Astrocyte (in vitro differentiated cells and primary cell): Measurements from ENCODE around the gene LIME1. TPM values are rescaled to one million over a fixed set of nuclear protein-coding genes. Genes with fewer than 3 reads are reported as not detected.

Source experiments
- DNase-seq: peaks from one replicate; pipeline ENCODE4 v3.0.0-alpha.2; 2010; ENCODE audit warnings: low read depth
- FAIRE-seq: peaks from 2 replicates; lab custom pipeline; 2011; peaks lifted over from hg19 to GRCh38; lab: Jason Lieb, UNC
- H2AFZ ChIP-seq: 2 replicates; pipeline ENCODE4 v1.6.0; 2012; ENCODE audit warnings: low read depth, low read length, inconsistent platforms
- H3K27ac ChIP-seq: 2 replicates; pipeline ENCODE4 v1.5.1; 2011; ENCODE audit warnings: low read depth, low read length, inconsistent platforms
- H3K27me3 ChIP-seq: 2 replicates; pipeline ENCODE4 v1.6.0; 2011; ENCODE audit warnings: low read length, inconsistent platforms; ENCODE audit not compliant: insufficient read depth
- H3K36me3 ChIP-seq: 2 replicates; pipeline ENCODE4 v1.5.1; 2011; ENCODE audit warnings: low read length, inconsistent platforms; ENCODE audit not compliant: insufficient read depth
- H3K4me1 ChIP-seq: 2 replicates; pipeline ENCODE4 v1.5.1; 2011; ENCODE audit warnings: low read length, inconsistent platforms; ENCODE audit not compliant: insufficient read depth
- H3K4me2 ChIP-seq: 2 replicates; pipeline ENCODE4 v1.6.0; 2012; ENCODE audit warnings: low read length, inconsistent platforms
- H3K4me3 ChIP-seq: 2 replicates; pipeline ENCODE4 v1.5.1; 2011; ENCODE audit warnings: low read depth, mild to moderate bottlenecking, low read length, inconsistent platforms; ENCODE audit not compliant: insufficient read depth
- H3K79me2 ChIP-seq: 2 replicates; pipeline ENCODE4 v1.6.0; 2012; ENCODE audit warnings: mild to moderate bottlenecking, low read length, inconsistent platforms; ENCODE audit not compliant: insufficient read depth
- H3K9ac ChIP-seq: 2 replicates; pipeline ENCODE4 v1.6.0; 2012; ENCODE audit warnings: mild to moderate bottlenecking, low read length, inconsistent platforms
- H3K9me3 ChIP-seq: 2 replicates; pipeline ENCODE4 v1.5.1; 2012; ENCODE audit warnings: low read depth, mild to moderate bottlenecking, low read length, inconsistent platforms; ENCODE audit not compliant: insufficient read depth
- H4K20me1 ChIP-seq: 2 replicates; pipeline ENCODE4 v1.6.0; 2012; ENCODE audit warnings: low read length, inconsistent platforms; ENCODE audit not compliant: insufficient read depth
- H3K27ac Mint-ChIP-seq: one replicate; pipeline ENCODE4 v1.8.0; 2021; ENCODE audit warnings: mild to moderate bottlenecking, mixed read lengths; ENCODE audit not compliant: unreplicated experiment
- H3K27me3 Mint-ChIP-seq: one replicate; pipeline ENCODE4 v1.8.0; 2021; ENCODE audit warnings: low read depth, mixed read lengths; ENCODE audit not compliant: unreplicated experiment
- H3K36me3 Mint-ChIP-seq: one replicate; pipeline ENCODE4 v1.8.0; 2021; ENCODE audit warnings: low read depth, mixed read lengths; ENCODE audit not compliant: unreplicated experiment
- H3K4me1 Mint-ChIP-seq: one replicate; pipeline ENCODE4 v1.8.0; 2021; ENCODE audit warnings: low read depth, mixed read lengths; ENCODE audit not compliant: unreplicated experiment
- H3K4me3 Mint-ChIP-seq: one replicate; pipeline ENCODE4 v1.8.0; 2021; ENCODE audit warnings: mild to moderate bottlenecking, moderate library complexity, mixed read lengths; ENCODE audit not compliant: unreplicated experiment
- H3K9me3 Mint-ChIP-seq: one replicate; pipeline ENCODE4 v1.8.0; 2021; ENCODE audit warnings: mild to moderate bottlenecking, mixed read lengths; ENCODE audit not compliant: unreplicated experiment
- EZH2 ChIP-seq: IDR thresholded peaks from 2 replicates; pipeline ENCODE4 v1.6.1; 2012; ENCODE audit warnings: mild to moderate bottlenecking, low read length, inconsistent platforms; ENCODE audit not compliant: insufficient read depth
- total RNA-seq: library from RNA; stranded (reverse); gene quantifications from 2 replicates; pipeline ENCODE4 v1.2.1, GENCODE V29; 2021
- TF ChIP-seq, protein P1 (sequence below): IDR thresholded peaks from 2 replicates; pipeline ENCODE4 v1.5.1; 2011; ENCODE audit warnings: low read depth, mild to moderate bottlenecking, inconsistent platforms, low read length, moderate library complexity; ENCODE audit not compliant: insufficient read depth

The LIME1 gene
- total RNA-seq, 1 donor from 2014 or later: 7.6 TPM

DNA sequence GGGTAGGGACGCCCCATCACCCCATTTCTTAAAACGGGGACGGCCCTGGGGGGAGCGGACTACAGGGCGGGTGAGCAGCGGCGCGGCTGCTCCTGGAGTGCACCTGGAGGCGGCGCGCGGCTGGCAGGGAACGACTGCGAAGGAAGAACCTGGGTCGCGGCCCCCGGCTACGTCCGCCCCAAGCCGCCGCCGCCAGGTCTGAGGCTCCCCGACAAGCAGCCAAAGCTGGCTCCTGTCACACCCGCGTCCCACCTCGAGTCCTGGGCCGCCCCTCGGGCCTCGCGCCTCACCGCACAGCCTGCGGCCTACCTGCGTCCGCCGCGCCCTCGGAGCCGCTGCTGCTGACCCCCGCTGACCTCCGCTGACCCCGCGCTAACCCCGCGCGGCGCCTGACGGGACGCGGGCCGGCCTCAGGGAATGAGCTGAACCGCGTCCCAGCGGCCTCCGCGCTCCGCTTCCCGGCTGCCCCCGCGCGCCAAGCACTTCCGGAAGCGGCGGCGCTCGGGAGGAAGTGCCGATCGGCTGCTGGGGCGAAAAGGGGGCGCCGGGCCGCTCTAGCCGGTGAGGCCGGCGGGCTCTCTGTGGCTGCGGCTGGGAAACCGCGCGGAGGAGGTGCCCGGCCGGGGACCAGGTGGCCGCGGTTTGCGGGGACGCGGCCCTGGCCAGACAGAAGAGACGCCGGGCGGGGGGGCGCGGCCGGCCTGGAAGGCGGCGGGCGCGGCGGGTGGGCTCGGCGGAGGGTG lies 28.7 kb upstream of the LIME1 start, which contains the start of the genes ARFRP1 and ZGPAT:
TSS of gene ARFRP1 (minus strand) at position 419 of the 743 bp plus-strand sequence. CDS start 885 bp downstream, outside the sequence.
TSS of gene ZGPAT (plus strand) at position 482 of the 743 bp plus-strand sequence. CDS start 542 bp downstream, outside the sequence.
- peak within 1 kb of the TSS; percentile 91 for H3K4me3 Mint-ChIP-seq
- peaks cover 6% of the 10 kb centered on the region for H3K9me3 Mint-ChIP-seq
- peak; percentile 55 for DNase-seq
- H3K4me1 ChIP-seq: peaks cover 17% of the 10 kb centered on the region
- H3K36me3 ChIP-seq: peaks cover 25% of the 10 kb centered on the region
- H3K9ac ChIP-seq: peak within 1 kb of the TSS; percentile 79
- peak within 1 kb of the TSS; percentile 63 for H3K27ac ChIP-seq
- H3K4me3 ChIP-seq: peak within 1 kb of the TSS; percentile 77
- H3K9me3 ChIP-seq: no peaks in the 10 kb centered on the region
- H3K4me2 ChIP-seq: peak within 1 kb of the TSS; percentile 89
- no peak for TF ChIP-seq EZH2
- TF ChIP-seq, protein P1, sequence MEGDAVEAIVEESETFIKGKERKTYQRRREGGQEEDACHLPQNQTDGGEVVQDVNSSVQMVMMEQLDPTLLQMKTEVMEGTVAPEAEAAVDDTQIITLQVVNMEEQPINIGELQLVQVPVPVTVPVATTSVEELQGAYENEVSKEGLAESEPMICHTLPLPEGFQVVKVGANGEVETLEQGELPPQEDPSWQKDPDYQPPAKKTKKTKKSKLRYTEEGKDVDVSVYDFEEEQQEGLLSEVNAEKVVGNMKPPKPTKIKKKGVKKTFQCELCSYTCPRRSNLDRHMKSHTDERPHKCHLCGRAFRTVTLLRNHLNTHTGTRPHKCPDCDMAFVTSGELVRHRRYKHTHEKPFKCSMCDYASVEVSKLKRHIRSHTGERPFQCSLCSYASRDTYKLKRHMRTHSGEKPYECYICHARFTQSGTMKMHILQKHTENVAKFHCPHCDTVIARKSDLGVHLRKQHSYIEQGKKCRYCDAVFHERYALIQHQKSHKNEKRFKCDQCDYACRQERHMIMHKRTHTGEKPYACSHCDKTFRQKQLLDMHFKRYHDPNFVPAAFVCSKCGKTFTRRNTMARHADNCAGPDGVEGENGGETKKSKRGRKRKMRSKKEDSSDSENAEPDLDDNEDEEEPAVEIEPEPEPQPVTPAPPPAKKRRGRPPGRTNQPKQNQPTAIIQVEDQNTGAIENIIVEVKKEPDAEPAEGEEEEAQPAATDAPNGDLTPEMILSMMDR: no peak
- no peaks in the 10 kb centered on the region for H3K27me3 ChIP-seq
- H3K27me3 Mint-ChIP-seq: no peaks in the 10 kb centered on the region
- H3K4me1 Mint-ChIP-seq: peaks cover 12% of the 10 kb centered on the region
- peak within 1 kb of the TSS; percentile 77 for H3K27ac Mint-ChIP-seq
- H2AFZ ChIP-seq: peak within 1 kb of the TSS; percentile 81
- H4K20me1 ChIP-seq: peaks cover 56% of the 10 kb centered on the region
- FAIRE-seq: no peak
- H3K79me2 ChIP-seq: peaks cover 86% of the 10 kb centered on the region
- peaks cover 18% of the 10 kb centered on the region for H3K36me3 Mint-ChIP-seq

DNA sequence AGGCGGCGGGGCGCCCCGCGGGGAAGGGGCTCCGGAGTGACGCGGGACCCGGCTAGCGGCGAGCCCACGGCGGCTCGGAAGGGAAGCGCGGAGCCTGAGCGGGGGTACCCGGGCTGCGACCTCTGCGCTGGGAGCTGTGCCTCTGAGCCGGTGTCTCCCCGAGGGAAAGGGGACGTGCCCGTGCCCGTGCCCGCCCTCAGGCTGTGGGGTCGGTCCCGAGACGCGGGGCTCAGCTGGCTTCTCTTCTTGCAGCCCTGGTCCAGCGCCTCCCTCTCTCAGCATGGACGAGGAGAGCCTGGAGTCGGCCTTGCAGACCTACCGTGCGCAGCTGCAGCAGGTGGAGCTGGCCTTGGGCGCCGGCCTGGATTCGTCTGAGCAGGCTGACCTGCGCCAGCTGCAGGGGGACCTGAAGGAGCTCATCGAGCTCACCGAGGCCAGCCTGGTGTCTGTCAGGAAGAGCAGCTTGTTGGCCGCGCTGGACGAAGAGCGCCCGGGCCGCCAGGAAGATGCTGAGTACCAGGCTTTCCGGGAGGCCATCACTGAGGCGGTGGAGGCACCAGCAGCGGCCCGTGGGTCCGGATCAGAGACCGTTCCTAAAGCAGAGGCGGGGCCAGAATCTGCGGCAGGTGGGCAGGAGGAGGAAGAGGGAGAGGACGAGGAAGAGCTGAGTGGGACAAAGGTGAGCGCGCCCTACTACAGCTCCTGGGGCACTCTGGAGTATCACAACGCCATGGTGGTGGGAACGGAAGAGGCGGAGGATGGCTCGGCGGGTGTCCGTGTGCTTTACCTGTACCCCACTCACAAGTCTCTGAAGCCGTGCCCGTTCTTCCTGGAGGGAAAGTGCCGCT lies 27.9 kb upstream of the LIME1 start:
- Mint-ChIP-seq H3K27ac (no peak overlapping the region), H3K4me1 (peaks cover 12% of the 10 kb centered on the region), H3K4me3 (peak overlapping the region; percentile 82), H3K27me3 (no peaks in the 10 kb centered on the region), H3K9me3 (peaks cover 7% of the 10 kb centered on the region), H3K36me3 (peaks cover 20% of the 10 kb centered on the region)
- Histone ChIP-seq H3K9ac (peak overlapping the region; percentile 79), H3K27ac (peak overlapping the region; percentile 19), H3K27me3 (no peaks in the 10 kb centered on the region), H3K4me3 (peak overlapping the region; percentile 77), H3K4me2 (peak overlapping the region; percentile 89), H3K9me3 (no peaks in the 10 kb centered on the region), H3K4me1 (peaks cover 17% of the 10 kb centered on the region), H3K36me3 (peaks cover 25% of the 10 kb centered on the region), H4K20me1 (peaks cover 57% of the 10 kb centered on the region), H2AFZ (peak overlapping the region; percentile 41), H3K79me2 (peaks cover 89% of the 10 kb centered on the region)
- FAIRE-seq (no peak), DNase-seq (no peak)
- TF ChIP-seq, protein P1: no peak
- no peak for TF ChIP-seq EZH2
